Upper lobe of left lung (tissue), 6 donors: ENCODE data around the gene PLXNA3. TPM values are rescaled to one million over a fixed set of nuclear protein-coding genes. Genes with fewer than 3 reads are reported as not detected.

ENCODE experiments used
- ATAC-seq, 2 donors: fragments of 200-7000 bp; cut with Tn5 transposase; one replicate each; pipeline ENCODE4 v1.9.1; 2022; ENCODE audit warnings: mild to moderate bottlenecking in 2 of 2, moderate library complexity in 2 of 2; ENCODE audit not compliant: low FRiP score in 2 of 2
- DNase-seq, 2 donors: peaks; one replicate each; pipeline ENCODE4 v3.0.0-alpha.2; 2019 to 2020
- H3K27ac ChIP-seq, 4 donors: fragments of 200-600 bp; sonication (generic); one replicate each; pipeline ENCODE4 v1.5.1; 2016 to 2019
- H3K27me3 ChIP-seq, 4 donors: fragments of 200-600 bp; sonication (generic); one replicate each; pipeline ENCODE4 v1.5.1; 2017 to 2019
- H3K36me3 ChIP-seq, 4 donors: fragments of 200-600 bp; sonication (generic); one replicate each; pipeline ENCODE4 v1.5.1; 2016 to 2019
- H3K4me1 ChIP-seq, 4 donors: fragments of 200-600 bp; sonication (generic); one replicate each; pipeline ENCODE4 v1.5.1; 2018 to 2019
- H3K4me3 ChIP-seq, 4 donors: fragments of 200-600 bp; sonication (generic); one replicate each; pipeline ENCODE4 v1.5.1; 2017 to 2019; ENCODE audit warnings: mild to moderate bottlenecking in 2 of 4, moderate library complexity in 1 of 4
- H3K9me3 ChIP-seq, 4 donors: fragments of 200-600 bp; sonication (generic); one replicate each; pipeline ENCODE4 v1.5.1; 2018 to 2019
- CTCF ChIP-seq, 6 experiments: fragments of 450-650 bp in 4 of 6; fragments of 200-600 bp in 2 of 6; sonication (generic) in 2 of 6; IDR thresholded peaks; one replicate each; pipeline ENCODE4 v1.5.1; 2016 to 2019; ENCODE audit warnings: antibody characterized with exemption in 6 of 6
- EP300 ChIP-seq, 4 donors: sonication (generic); formaldehyde crosslinking; IDR thresholded peaks; one replicate each; pipeline ENCODE4 v1.5.1; 2017; ENCODE audit warnings: antibody characterized with exemption in 4 of 4, control low read depth in 2 of 4
- POLR2A ChIP-seq, 4 donors: fragments of 450-650 bp; IDR thresholded peaks; one replicate each; pipeline ENCODE4 v1.5.1; 2016 to 2017; ENCODE audit warnings: antibody characterized with exemption in 4 of 4, mild to moderate bottlenecking in 2 of 4
- POLR2AphosphoS5 ChIP-seq, 2 donors: sonication (generic); formaldehyde crosslinking; IDR thresholded peaks; one replicate each; pipeline ENCODE4 v1.5.1; 2017; ENCODE audit warnings: antibody characterized with exemption in 2 of 2
- WGBS, 2 donors: methylation state at CpG; one replicate each; pipeline ENCODE4 v1.1.5; 2017 to 2018; 5-methylcytosine and 5-hydroxymethylcytosine counted together
- total RNA-seq, 6 donors: library from RNA; depleted of rRNA in 4 of 6; stranded (reverse); fragments of >200 nt in 4 of 6; gene quantifications; one replicate each; pipeline versions ENCODE4 v1.1.0 to v1.2.1, GENCODE V29; 2016 to 2021
- donor health status: DM: no; HTN: no; CAD: no; lungs with moderate emphysema.
- donor health status: DM: no; HTN: yes; CAD: no; lungs with severe emphysema.

The PLXNA3 gene
- total RNA-seq, 6 donors from 2014 or later: 7.9 to 195 (median 36.3) TPM

DNA sequence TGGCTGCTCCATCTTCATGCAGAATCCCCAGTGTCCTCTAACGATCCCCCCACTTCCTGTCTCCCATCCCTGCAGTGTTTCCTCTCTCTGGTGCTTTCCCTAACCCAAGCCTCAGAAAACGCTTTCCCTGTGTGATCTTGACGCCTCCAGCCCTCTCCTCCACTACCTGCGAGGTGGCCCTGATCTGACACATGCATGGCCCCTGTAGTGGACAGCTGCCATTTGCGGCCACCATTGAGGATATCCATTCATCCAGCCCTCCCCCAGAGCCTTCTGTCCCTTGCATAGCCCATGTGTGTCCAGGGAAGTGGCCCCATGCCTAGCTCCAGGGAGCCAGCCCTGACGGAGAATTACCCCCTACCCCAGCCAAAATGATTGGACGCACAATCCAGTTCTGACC is 25.2 kb downstream of the PLXNA3 start:
- Histone ChIP-seq H3K27ac (no peak overlapping the region), H3K27me3 (no peaks in the 10 kb centered on the region), H3K36me3 (peaks cover 0 to 11% (median 2%) of the 10 kb centered on the region in 4 donors), H3K9me3 (no peaks in the 10 kb centered on the region), H3K4me3 (no peak overlapping the region), H3K4me1 (peaks cover 0 to 34% (median 12%) of the 10 kb centered on the region in 4 donors)
- WGBS, 2 donors: 25 to 81% methylated on average over 2 to 7 of the region's 7 CpGs
- DNase-seq: no peak
- no peak for TF ChIP-seq POLR2A (IDR thresholded peaks at IDR 0.05)
- no peak for TF ChIP-seq CTCF (IDR thresholded peaks at IDR 0.05)
- no peak for TF ChIP-seq POLR2AphosphoS5 (IDR thresholded peaks at IDR 0.05)
- no peak for TF ChIP-seq EP300 (IDR thresholded peaks at IDR 0.05)
- no peak for ATAC-seq

GRCh38 chrX:154484255-154485149 is 26.4 kb downstream of the PLXNA3 start:
- 90% methylated on average over 16 of the region's 16 CpGs; no CpG with 5 or more reads in 1 of the 2 donors for WGBS, 2 donors
- no peaks in the 10 kb centered on the region for H3K27me3 ChIP-seq
- H3K4me3 ChIP-seq: peak overlapping the region in 1 of 4 donors; percentile 76
- no peak for ATAC-seq
- no peak for DNase-seq
- H3K4me1 ChIP-seq: peaks cover 3 to 36% (median 17%) of the 10 kb centered on the region in 4 donors
- H3K9me3 ChIP-seq: no peaks in the 10 kb centered on the region
- peaks cover 0 to 17% (median 2%) of the 10 kb centered on the region in 4 donors for H3K36me3 ChIP-seq
- H3K27ac ChIP-seq: peak overlapping the region in 1 of 4 donors; percentile 14
- TF ChIP-seq CTCF (IDR thresholded peaks at IDR 0.05) (no peak), EP300 (IDR thresholded peaks at IDR 0.05) (no peak), POLR2AphosphoS5 (IDR thresholded peaks at IDR 0.05) (no peak), POLR2A (IDR thresholded peaks at IDR 0.05) (no peak)

DNA sequence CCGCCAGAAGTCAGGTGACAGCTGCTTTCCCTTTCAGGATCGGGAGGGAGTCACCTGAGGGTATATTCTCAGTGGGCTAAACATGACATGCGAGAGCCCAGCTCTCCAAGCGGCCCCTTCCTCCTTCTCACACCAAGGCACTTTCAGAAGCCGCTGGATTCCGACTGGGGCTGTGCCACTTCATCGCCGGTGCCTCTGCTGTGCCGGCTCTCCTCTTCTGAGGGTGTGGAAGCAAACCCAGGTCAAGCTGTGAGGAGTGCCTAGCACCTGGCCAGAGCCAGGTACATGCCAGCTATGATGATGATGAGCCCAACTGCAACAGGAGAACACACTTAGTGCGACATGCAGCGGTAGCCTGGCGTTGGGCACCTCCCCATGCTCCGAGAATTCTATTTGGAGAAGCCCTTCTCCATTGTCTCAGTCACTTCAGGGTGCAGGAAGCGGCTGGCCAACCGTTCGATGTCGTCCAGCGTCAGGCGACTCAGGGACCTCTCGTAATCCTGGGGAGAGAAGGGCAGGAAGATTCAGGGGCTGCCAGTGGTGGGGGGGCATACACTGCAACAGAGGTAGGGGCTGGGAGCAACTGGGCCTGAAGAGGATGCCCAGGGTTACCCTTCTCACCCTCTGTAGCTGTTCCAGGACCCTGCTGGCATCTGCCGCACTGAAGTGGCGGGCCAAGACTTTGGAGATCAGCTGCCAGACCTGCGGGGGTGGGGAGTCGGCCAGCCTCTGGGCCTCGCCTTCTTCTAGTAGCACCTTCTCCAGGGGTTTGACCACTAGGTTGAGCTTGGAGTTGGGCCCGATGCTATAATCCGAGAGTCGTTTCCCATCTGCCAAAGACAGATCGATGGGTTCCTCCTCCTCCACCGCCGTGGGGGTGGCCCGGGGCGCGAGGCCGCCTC is 27.3 kb downstream of the PLXNA3 start:
- Histone ChIP-seq H3K27me3 (no peaks in the 10 kb centered on the region), H3K4me1 (peaks cover 5 to 42% (median 17%) of the 10 kb centered on the region in 4 donors), H3K36me3 (peaks cover 0 to 17% (median 2%) of the 10 kb centered on the region in 4 donors), H3K9me3 (no peaks in the 10 kb centered on the region), H3K4me3 (peak overlapping the region; percentile 44 to 81 (median 76)), H3K27ac (peak overlapping the region; percentile 69 to 91 (median 83))
- TF ChIP-seq POLR2A (IDR thresholded peaks at IDR 0.05): no peak
- no peak for TF ChIP-seq EP300 (IDR thresholded peaks at IDR 0.05)
- no peak for TF ChIP-seq POLR2AphosphoS5 (IDR thresholded peaks at IDR 0.05)
- TF ChIP-seq CTCF (IDR thresholded peaks at IDR 0.05): no peak
- ATAC-seq (no peak), DNase-seq (no peak)
- 52 to 74% methylated on average over 5 to 25 of the region's 35 CpGs for WGBS, 2 donors

GRCh38 chrX:154486052-154486395 is 27.9 kb downstream of the PLXNA3 start:
- TF ChIP-seq EP300 (IDR thresholded peaks at IDR 0.05) (no peak), CTCF (IDR thresholded peaks at IDR 0.05) (no peak), POLR2A (IDR thresholded peaks at IDR 0.05) (no peak), POLR2AphosphoS5 (IDR thresholded peaks at IDR 0.05) (no peak)
- no peaks in the 10 kb centered on the region for H3K9me3 ChIP-seq
- DNase-seq: peak in 1 of 2 donors; percentile 86
- 59% methylated on average over 25 of the region's 35 CpGs; no CpG with 5 or more reads in 1 of the 2 donors for WGBS, 2 donors
- ATAC-seq: no peak
- no peaks in the 10 kb centered on the region for H3K27me3 ChIP-seq
- H3K36me3 ChIP-seq: peaks cover 0 to 17% (median 2%) of the 10 kb centered on the region in 4 donors
- peak overlapping the region; percentile 44 to 81 (median 76) for H3K4me3 ChIP-seq
- peak overlapping the region; percentile 69 to 91 (median 83) for H3K27ac ChIP-seq
- H3K4me1 ChIP-seq: peaks cover 5 to 42% (median 17%) of the 10 kb centered on the region in 4 donors
